ENCODE data around the gene FAM168A. TPM values are rescaled to one million over a fixed set of nuclear protein-coding genes. Genes with fewer than 3 reads are reported as not detected.
A peak's percentile ranks its signal among the peaks of the same experiment; 100 is the strongest.

The FAM168A gene
- total RNA-seq (2014; rRNA removed; shearing (Covaris generic); ENCODE audit: low replicate concordance) = 8.4 and 12.9 TPM in 2 replicates

GRCh38 chr11:73597956-73598718, at the start of gene FAM168A:
Gene FAM168A (minus strand): TSS chr11:73598112. CDS start chr11:73468474, 129,638 bp downstream.
- Histone ChIP-seq H3K36me3 (ENCODE audit: insufficient read depth, low read length) (no peaks in the 10 kb centered on the region), H2AFZ (ENCODE audit: low read length) (peak within 1 kb of the TSS; percentile 93), H3K9me3 (ENCODE audit: low read length) (no peaks in the 10 kb centered on the region), H3K4me1 (ENCODE audit: low read length) (peaks cover 28% of the 10 kb centered on the region), H3K9me2 (replicated peaks; ENCODE audit: insufficient read depth, low read length) (no peaks in the 10 kb centered on the region), H4K20me1 (ENCODE audit: insufficient read depth, low read depth, low read length) (peaks cover 8% of the 10 kb centered on the region; the same call in 1 of the 2 replicates), H3K79me2 (ENCODE audit: low read length) (peaks cover 3% of the 10 kb centered on the region; the same call in 1 of the 2 replicates), H3K27me3 (ENCODE audit: low read length) (no peaks in the 10 kb centered on the region), H3K4me3 (ENCODE audit: low read length) (peak within 1 kb of the TSS; percentile 62), H3K4me2 (ENCODE audit: low read depth, low read length, poor library complexity, severe bottlenecking) (peak within 1 kb of the TSS; percentile 65), H3K9ac (ENCODE audit: low read length) (peak within 1 kb of the TSS; percentile 88), H3K27ac (ENCODE audit: low read length) (peak within 1 kb of the TSS; percentile 50; the same call in 1 of the 2 replicates)
- peak; percentile 97 for DNase-seq

GRCh38 chr11:73647459-73648100, 49.7 kb upstream of the FAM168A start:
- no peak overlapping the region for H3K27ac ChIP-seq (ENCODE audit: low read length)
- no peaks in the 10 kb centered on the region for H3K9me3 ChIP-seq (ENCODE audit: low read length)
- DNase-seq = peak; percentile 96
- H3K4me2 ChIP-seq (ENCODE audit: low read depth, low read length, poor library complexity, severe bottlenecking) = peak overlapping the region; percentile 73
- peak overlapping the region; percentile 60 for H3K4me3 ChIP-seq (ENCODE audit: low read length)
- no peaks in the 10 kb centered on the region for H3K79me2 ChIP-seq (ENCODE audit: low read length)
- H3K27me3 ChIP-seq (ENCODE audit: low read length) = no peaks in the 10 kb centered on the region
- H3K4me1 ChIP-seq (ENCODE audit: low read length) = peaks cover 10% of the 10 kb centered on the region
- no peaks in the 10 kb centered on the region for H3K36me3 ChIP-seq (ENCODE audit: insufficient read depth, low read length)
- no peaks in the 10 kb centered on the region for H3K9me2 ChIP-seq (replicated peaks; ENCODE audit: insufficient read depth, low read length)
- peak overlapping the region; percentile 26; the same call in 1 of the 2 replicates for H3K9ac ChIP-seq (ENCODE audit: low read length)
- H4K20me1 ChIP-seq (ENCODE audit: insufficient read depth, low read depth, low read length) = 0 out of 2 replicates have a peak, but pooled peaks cover 3% of the 10 kb centered on the region
- H2AFZ ChIP-seq (ENCODE audit: low read length) = peak overlapping the region; percentile 54; the same call in 1 of the 2 replicates

GRCh38 chr11:73645972-73646631, 48.2 kb upstream of the FAM168A start, which contains the start of gene PLEKHB1:
Gene PLEKHB1 (plus strand): TSS chr11:73646581. CDS start chr11:73646609, 28 bp downstream.
- no peak within 1 kb of the TSS for H3K9ac ChIP-seq (ENCODE audit: low read length)
- no peaks in the 10 kb centered on the region for H3K9me3 ChIP-seq (ENCODE audit: low read length)
- no peaks in the 10 kb centered on the region for H3K9me2 ChIP-seq (replicated peaks; ENCODE audit: insufficient read depth, low read length)
- H4K20me1 ChIP-seq (ENCODE audit: insufficient read depth, low read depth, low read length) = 0 out of 2 replicates have a peak, but pooled peaks cover 3% of the 10 kb centered on the region
- DNase-seq = no peak
- H3K27ac ChIP-seq (ENCODE audit: low read length) = no peak within 1 kb of the TSS
- peaks cover 10% of the 10 kb centered on the region for H3K4me1 ChIP-seq (ENCODE audit: low read length)
- no peaks in the 10 kb centered on the region for H3K36me3 ChIP-seq (ENCODE audit: insufficient read depth, low read length)
- H3K79me2 ChIP-seq (ENCODE audit: low read length) = no peaks in the 10 kb centered on the region
- peak within 1 kb of the TSS; percentile 54; the same call in 1 of the 2 replicates for H2AFZ ChIP-seq (ENCODE audit: low read length)
- peak within 1 kb of the TSS; percentile 73 for H3K4me2 ChIP-seq (ENCODE audit: low read depth, low read length, poor library complexity, severe bottlenecking)
- no peak within 1 kb of the TSS for H3K4me3 ChIP-seq (ENCODE audit: low read length)
- H3K27me3 ChIP-seq (ENCODE audit: low read length) = no peaks in the 10 kb centered on the region

- no peaks in the 10 kb centered on the region for H3K79me2 ChIP-seq (ENCODE audit: low read length)
- no peak for DNase-seq
- H3K27ac ChIP-seq (ENCODE audit: low read length) = no peak overlapping the region
- no peaks in the 10 kb centered on the region for H3K27me3 ChIP-seq (ENCODE audit: low read length)
- no peaks in the 10 kb centered on the region for H3K36me3 ChIP-seq (ENCODE audit: insufficient read depth, low read length)
- 0 out of 2 replicates have a peak, but pooled peaks cover 3% of the 10 kb centered on the region for H4K20me1 ChIP-seq (ENCODE audit: insufficient read depth, low read depth, low read length)
- no peaks in the 10 kb centered on the region for H3K9me2 ChIP-seq (replicated peaks; ENCODE audit: insufficient read depth, low read length)
- H3K4me2 ChIP-seq (ENCODE audit: low read depth, low read length, poor library complexity, severe bottlenecking) = no peak overlapping the region
- no peak overlapping the region for H3K4me3 ChIP-seq (ENCODE audit: low read length)
- no peak overlapping the region; the same call in 1 of the 2 replicates for H2AFZ ChIP-seq (ENCODE audit: low read length)
- no peaks in the 10 kb centered on the region for H3K9me3 ChIP-seq (ENCODE audit: low read length)
- H3K9ac ChIP-seq (ENCODE audit: low read length) = no peak overlapping the region
- peaks cover 10% of the 10 kb centered on the region for H3K4me1 ChIP-seq (ENCODE audit: low read length)
Measured at GRCh38 chr11:73645121-73645969, 47.4 kb upstream of the FAM168A start.

- DNase-seq = no peak
- Histone ChIP-seq H3K9ac (ENCODE audit: low read length) (no peak overlapping the region), H4K20me1 (ENCODE audit: insufficient read depth, low read depth, low read length) (0 out of 2 replicates have a peak, but pooled peaks cover under 1% of the 10 kb centered on the region), H3K27me3 (ENCODE audit: low read length) (no peaks in the 10 kb centered on the region), H3K27ac (ENCODE audit: low read length) (no peak overlapping the region), H3K79me2 (ENCODE audit: low read length) (no peaks in the 10 kb centered on the region), H2AFZ (ENCODE audit: low read length) (no peak overlapping the region), H3K4me2 (ENCODE audit: low read depth, low read length, poor library complexity, severe bottlenecking) (no peak overlapping the region), H3K9me3 (ENCODE audit: low read length) (no peaks in the 10 kb centered on the region), H3K4me1 (ENCODE audit: low read length) (no peaks in the 10 kb centered on the region), H3K9me2 (replicated peaks; ENCODE audit: insufficient read depth, low read length) (no peaks in the 10 kb centered on the region), H3K36me3 (ENCODE audit: insufficient read depth, low read length) (no peaks in the 10 kb centered on the region), H3K4me3 (ENCODE audit: low read length) (no peak overlapping the region)
Measured at GRCh38 chr11:73641668-73642067, 43.8 kb upstream of the FAM168A start.

GRCh38 chr11:73640592-73640991, 42.7 kb upstream of the FAM168A start:
- H3K9me3 ChIP-seq (ENCODE audit: low read length) = no peaks in the 10 kb centered on the region
- peaks cover 2% of the 10 kb centered on the region; the same call in 1 of the 2 replicates for H3K4me1 ChIP-seq (ENCODE audit: low read length)
- no peaks in the 10 kb centered on the region for H4K20me1 ChIP-seq (ENCODE audit: insufficient read depth, low read depth, low read length)
- H3K9me2 ChIP-seq (replicated peaks; ENCODE audit: insufficient read depth, low read length) = no peaks in the 10 kb centered on the region
- no peak overlapping the region for H3K4me2 ChIP-seq (ENCODE audit: low read depth, low read length, poor library complexity, severe bottlenecking)
- H3K27ac ChIP-seq (ENCODE audit: low read length) = no peak overlapping the region
- no peak overlapping the region for H3K9ac ChIP-seq (ENCODE audit: low read length)
- no peaks in the 10 kb centered on the region for H3K79me2 ChIP-seq (ENCODE audit: low read length)
- H3K36me3 ChIP-seq (ENCODE audit: insufficient read depth, low read length) = no peaks in the 10 kb centered on the region
- DNase-seq = no peak
- H3K4me3 ChIP-seq (ENCODE audit: low read length) = no peak overlapping the region
- H2AFZ ChIP-seq (ENCODE audit: low read length) = no peak overlapping the region
- no peaks in the 10 kb centered on the region for H3K27me3 ChIP-seq (ENCODE audit: low read length)

GRCh38 chr11:73637012-73637411, 39.1 kb upstream of the FAM168A start:
- no peak for DNase-seq
- no peaks in the 10 kb centered on the region for H3K9me2 ChIP-seq (replicated peaks; ENCODE audit: insufficient read depth, low read length)
- H3K79me2 ChIP-seq (ENCODE audit: low read length) = no peaks in the 10 kb centered on the region
- H2AFZ ChIP-seq (ENCODE audit: low read length) = 0 out of 2 replicates have a peak overlapping the region, but pooled peaks have one; percentile 36
- no peaks in the 10 kb centered on the region for H3K27me3 ChIP-seq (ENCODE audit: low read length)
- H3K4me2 ChIP-seq (ENCODE audit: low read depth, low read length, poor library complexity, severe bottlenecking) = no peak overlapping the region
- H4K20me1 ChIP-seq (ENCODE audit: insufficient read depth, low read depth, low read length) = no peaks in the 10 kb centered on the region
- H3K9me3 ChIP-seq (ENCODE audit: low read length) = no peaks in the 10 kb centered on the region
- H3K4me1 ChIP-seq (ENCODE audit: low read length) = peaks cover 4% of the 10 kb centered on the region; the same call in 1 of the 2 replicates
- H3K4me3 ChIP-seq (ENCODE audit: low read length) = no peak overlapping the region
- H3K36me3 ChIP-seq (ENCODE audit: insufficient read depth, low read length) = no peaks in the 10 kb centered on the region
- no peak overlapping the region for H3K27ac ChIP-seq (ENCODE audit: low read length)
- no peak overlapping the region for H3K9ac ChIP-seq (ENCODE audit: low read length)

Data from Karpas-422 (cell line).